Measurements from ENCODE around the gene GFM1. TPM values are rescaled to one million over a fixed set of nuclear protein-coding genes. Genes with fewer than 3 reads are reported as not detected.

GFM1 gene
- total and polyA plus RNA-seq, 2 of the 13 experiments (the other 11 are each of a cell fraction or from before 2014, with no cell fraction given): 10.5 to 59.0 TPM

DNA sequence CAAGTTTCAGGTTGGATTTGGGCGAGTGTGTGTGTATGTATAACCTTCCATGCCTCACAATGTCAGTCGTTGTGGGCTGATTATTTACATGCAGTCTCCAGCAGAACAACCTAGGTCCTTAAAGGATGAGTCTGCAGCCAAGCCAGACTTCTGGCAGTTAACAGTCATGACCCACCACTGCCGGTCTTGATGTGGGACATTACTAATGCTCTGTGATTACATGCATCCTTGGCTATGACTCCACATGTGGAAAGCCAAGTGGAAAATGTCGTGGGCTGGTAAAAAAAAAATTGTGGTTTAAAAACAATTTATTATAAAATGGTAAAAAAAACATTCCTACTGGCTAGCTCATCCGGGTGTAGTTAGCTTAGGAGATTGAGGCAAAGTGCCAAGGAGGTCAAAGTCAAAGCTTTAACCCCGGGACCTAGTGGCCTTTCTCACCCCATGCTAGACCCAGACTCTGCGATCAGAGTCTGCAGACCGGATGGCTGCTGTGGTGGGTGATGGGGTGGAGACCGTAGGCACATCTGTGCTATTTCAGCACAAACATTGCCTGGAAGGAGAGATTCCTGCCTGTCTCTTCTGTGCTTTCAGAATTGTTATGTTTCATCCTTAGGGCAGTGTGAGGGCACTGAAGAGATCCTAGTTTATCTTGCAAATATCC lies 81.2 kb downstream of the GFM1 start (continued):
- TF ChIP-seq MZF1 (CRISPR knock-in tag; IDR thresholded peaks at IDR 0.05; ENCODE audit: borderline replicate concordance): no peak
- TF ChIP-seq FOXJ3 (CRISPR knock-in tag; IDR thresholded peaks at IDR 0.05; ENCODE audit: borderline replicate concordance): no peak
- no peak for TF ChIP-seq TCF12 (IDR thresholded peaks at IDR 0.05)
- no peak for TF ChIP-seq TCF12 (CRISPR knock-in tag; IDR thresholded peaks at IDR 0.05)
- no peak for TF ChIP-seq MLLT10 (CRISPR knock-in tag; IDR thresholded peaks at IDR 0.05)
- TF ChIP-seq ZNF329 (CRISPR knock-in tag; IDR thresholded peaks at IDR 0.05; ENCODE audit: low read depth): no peak
- TF ChIP-seq, protein P1, sequence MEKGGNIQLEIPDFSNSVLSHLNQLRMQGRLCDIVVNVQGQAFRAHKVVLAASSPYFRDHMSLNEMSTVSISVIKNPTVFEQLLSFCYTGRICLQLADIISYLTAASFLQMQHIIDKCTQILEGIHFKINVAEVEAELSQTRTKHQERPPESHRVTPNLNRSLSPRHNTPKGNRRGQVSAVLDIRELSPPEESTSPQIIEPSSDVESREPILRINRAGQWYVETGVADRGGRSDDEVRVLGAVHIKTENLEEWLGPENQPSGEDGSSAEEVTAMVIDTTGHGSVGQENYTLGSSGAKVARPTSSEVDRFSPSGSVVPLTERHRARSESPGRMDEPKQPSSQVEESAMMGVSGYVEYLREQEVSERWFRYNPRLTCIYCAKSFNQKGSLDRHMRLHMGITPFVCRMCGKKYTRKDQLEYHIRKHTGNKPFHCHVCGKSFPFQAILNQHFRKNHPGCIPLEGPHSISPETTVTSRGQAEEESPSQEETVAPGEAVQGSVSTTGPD (CRISPR knock-in tag; IDR thresholded peaks at IDR 0.05): no peak
- no peak for TF ChIP-seq DZIP1 (CRISPR knock-in tag; IDR thresholded peaks at IDR 0.05)
- no peak for TF ChIP-seq ZNF33A (CRISPR knock-in tag; IDR thresholded peaks at IDR 0.05; ENCODE audit: borderline replicate concordance)
- TF ChIP-seq SYNCRIP (IDR thresholded peaks at IDR 0.05; ENCODE audit: insufficient read depth, low read depth, low read length): no peak
- TF ChIP-seq ZNF652 (CRISPR knock-in tag; IDR thresholded peaks at IDR 0.05; ENCODE audit: borderline replicate concordance, low read depth): no peak
- no peak for TF ChIP-seq NKX3-1 (CRISPR knock-in tag; IDR thresholded peaks at IDR 0.05)
- TF ChIP-seq, protein P2, sequence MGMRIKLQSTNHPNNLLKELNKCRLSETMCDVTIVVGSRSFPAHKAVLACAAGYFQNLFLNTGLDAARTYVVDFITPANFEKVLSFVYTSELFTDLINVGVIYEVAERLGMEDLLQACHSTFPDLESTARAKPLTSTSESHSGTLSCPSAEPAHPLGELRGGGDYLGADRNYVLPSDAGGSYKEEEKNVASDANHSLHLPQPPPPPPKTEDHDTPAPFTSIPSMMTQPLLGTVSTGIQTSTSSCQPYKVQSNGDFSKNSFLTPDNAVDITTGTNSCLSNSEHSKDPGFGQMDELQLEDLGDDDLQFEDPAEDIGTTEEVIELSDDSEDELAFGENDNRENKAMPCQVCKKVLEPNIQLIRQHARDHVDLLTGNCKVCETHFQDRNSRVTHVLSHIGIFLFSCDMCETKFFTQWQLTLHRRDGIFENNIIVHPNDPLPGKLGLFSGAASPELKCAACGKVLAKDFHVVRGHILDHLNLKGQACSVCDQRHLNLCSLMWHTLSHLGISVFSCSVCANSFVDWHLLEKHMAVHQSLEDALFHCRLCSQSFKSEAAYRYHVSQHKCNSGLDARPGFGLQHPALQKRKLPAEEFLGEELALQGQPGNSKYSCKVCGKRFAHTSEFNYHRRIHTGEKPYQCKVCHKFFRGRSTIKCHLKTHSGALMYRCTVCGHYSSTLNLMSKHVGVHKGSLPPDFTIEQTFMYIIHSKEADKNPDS (CRISPR knock-in tag; IDR thresholded peaks at IDR 0.05): no peak
- TF ChIP-seq, protein P3, sequence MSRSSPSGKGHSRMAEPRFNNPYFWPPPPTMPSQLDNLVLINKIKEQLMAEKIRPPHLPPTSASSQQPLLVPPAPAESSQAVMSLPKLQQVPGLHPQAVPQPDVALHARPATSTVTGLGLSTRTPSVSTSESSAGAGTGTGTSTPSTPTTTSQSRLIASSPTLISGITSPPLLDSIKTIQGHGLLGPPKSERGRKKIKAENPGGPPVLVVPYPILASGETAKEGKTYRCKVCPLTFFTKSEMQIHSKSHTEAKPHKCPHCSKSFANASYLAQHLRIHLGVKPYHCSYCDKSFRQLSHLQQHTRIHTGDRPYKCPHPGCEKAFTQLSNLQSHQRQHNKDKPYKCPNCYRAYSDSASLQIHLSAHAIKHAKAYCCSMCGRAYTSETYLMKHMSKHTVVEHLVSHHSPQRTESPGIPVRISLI (CRISPR knock-in tag; IDR thresholded peaks at IDR 0.05; ENCODE audit: borderline replicate concordance): no peak
- TF ChIP-seq ISL2 (CRISPR knock-in tag; IDR thresholded peaks at IDR 0.05): no peak
- TF ChIP-seq MIER3 (CRISPR knock-in tag; IDR thresholded peaks at IDR 0.05; ENCODE audit: borderline replicate concordance): no peak
- TF ChIP-seq TBL1XR1 (IDR thresholded peaks at IDR 0.05; ENCODE audit: borderline replicate concordance, low read length, partially characterized antibody): peak; percentile 78
- TF ChIP-seq ZNF343 (CRISPR knock-in tag; IDR thresholded peaks at IDR 0.05): no peak
- no peak for TF ChIP-seq RORA (CRISPR knock-in tag; IDR thresholded peaks at IDR 0.05)
- no peak for TF ChIP-seq ZNF460 (CRISPR knock-in tag; IDR thresholded peaks at IDR 0.05; ENCODE audit: borderline replicate concordance)
- TF ChIP-seq HNF4A (CRISPR knock-in tag; IDR thresholded peaks at IDR 0.05): peak; percentile 62
- TF ChIP-seq CENPX (CRISPR knock-in tag; IDR thresholded peaks at IDR 0.05): no peak
- TF ChIP-seq PHF20 (CRISPR knock-in tag; IDR thresholded peaks at IDR 0.05): no peak
